GM21515 (cell line): ENCODE results near the gene ADO.
"Not testable (repeated sequence)": the region's sequence is repeated elsewhere in the genome, so short reads cannot be mapped to it uniquely, and the experiment has no call there.

Experiments
- ATAC-seq: cut with Tn5 transposase; IDR thresholded peaks from one replicate; pipeline ENCODE4 v1.9.1; 2021; ENCODE audit not compliant: unreplicated experiment

The ADO gene

GRCh38 chr10:62804356-62805230 is at the start of gene ADO:
ADO (plus strand) TSS chr10:62804720; CDS start chr10:62805060, 340 bp downstream.
- peak; percentile 83 for ATAC-seq

GRCh38 chr10:62754963-62755362 is 49.6 kb upstream of the ADO start:
- ATAC-seq = no peak

GRCh38 chr10:62755662-62756653 is 48.6 kb upstream of the ADO start:
- no peak for ATAC-seq

- no peak for ATAC-seq
These were observed 44.8 kb upstream of the ADO start for GRCh38 chr10:62759599-62760175.

- no peak for ATAC-seq
These were observed 44.1 kb upstream of the ADO start for GRCh38 chr10:62760401-62760800.

GRCh38 chr10:62761115-62761514 is 43.4 kb upstream of the ADO start:
- ATAC-seq = no peak

GRCh38 chr10:62763155-62763554 is 41.4 kb upstream of the ADO start:
- no peak for ATAC-seq

- no peak for ATAC-seq
These were observed 40.5 kb upstream of the ADO start for GRCh38 chr10:62764011-62764410.

GRCh38 chr10:62765726-62766125 is 38.8 kb upstream of the ADO start:
- no peak for ATAC-seq

GRCh38 chr10:62766386-62766785 is 38.1 kb upstream of the ADO start:
- no peak for ATAC-seq

- ATAC-seq = no peak
These were observed 34.8 kb upstream of the ADO start for GRCh38 chr10:62769574-62770242.

- no peak for ATAC-seq
These were observed 32.1 kb upstream of the ADO start for GRCh38 chr10:62772186-62772974.

GRCh38 chr10:62778125-62778524 is 26.4 kb upstream of the ADO start:
- ATAC-seq = no peak

- ATAC-seq = peak; percentile 95
These were observed 24.9 kb upstream of the ADO start for GRCh38 chr10:62779487-62780248.

- ATAC-seq = not testable (repeated sequence)
These were observed 20.0 kb upstream of the ADO start for GRCh38 chr10:62784537-62784936.

GRCh38 chr10:62788285-62788684 is 16.2 kb upstream of the ADO start:
- not testable (repeated sequence) for ATAC-seq

GRCh38 chr10:62788861-62789467 is 15.6 kb upstream of the ADO start:
- no peak for ATAC-seq

- no peak for ATAC-seq
These were observed 14.4 kb upstream of the ADO start for GRCh38 chr10:62790019-62790555.
